HG02840 (cell line): ENCODE results near the gene PHACTR1.

Experiments
- ATAC-seq: cut with Tn5 transposase; IDR thresholded peaks from one replicate; pipeline ENCODE4 v1.9.1; 2021; ENCODE audit warnings: mild to moderate bottlenecking, moderate library complexity, moderate number of reproducible peaks; ENCODE audit not compliant: unreplicated experiment, low FRiP score

Gene PHACTR1

GRCh38 chr6:13172291-13172690 lies 455.7 kb downstream of the PHACTR1 start:
- no peak for ATAC-seq

GRCh38 chr6:13175087-13175486 lies 458.5 kb downstream of the PHACTR1 start:
- ATAC-seq, result no peak

- ATAC-seq, result no peak
Observed at GRCh38 chr6:13175759-13176158, 459.2 kb downstream of the PHACTR1 start.

- no peak for ATAC-seq
Observed at GRCh38 chr6:13177664-13178063, 461.1 kb downstream of the PHACTR1 start.

- ATAC-seq, result no peak
Observed at GRCh38 chr6:13178107-13178506, 461.5 kb downstream of the PHACTR1 start.

- no peak for ATAC-seq
Observed at GRCh38 chr6:13180538-13180937, 464.0 kb downstream of the PHACTR1 start.

GRCh38 chr6:13181393-13181792 lies 464.8 kb downstream of the PHACTR1 start:
- no peak for ATAC-seq

GRCh38 chr6:13183415-13184088 lies 467.0 kb downstream of the PHACTR1 start:
- ATAC-seq, result no peak

GRCh38 chr6:13184089-13184468 lies 467.5 kb downstream of the PHACTR1 start:
- ATAC-seq, result no peak

GRCh38 chr6:13184547-13184946 lies 468.0 kb downstream of the PHACTR1 start:
- ATAC-seq, result no peak

- no peak for ATAC-seq
Observed at GRCh38 chr6:13186861-13187260, 470.3 kb downstream of the PHACTR1 start.

- no peak for ATAC-seq
Observed at GRCh38 chr6:13187692-13188091, 471.1 kb downstream of the PHACTR1 start.

GRCh38 chr6:13188306-13188705 lies 471.7 kb downstream of the PHACTR1 start:
- ATAC-seq, result no peak

GRCh38 chr6:13189710-13190109 lies 473.1 kb downstream of the PHACTR1 start:
- ATAC-seq, result no peak

- no peak for ATAC-seq
Observed at GRCh38 chr6:13190376-13190775, 473.8 kb downstream of the PHACTR1 start.

GRCh38 chr6:13191461-13191860 lies 474.9 kb downstream of the PHACTR1 start:
- ATAC-seq, result no peak

- no peak for ATAC-seq
Observed at GRCh38 chr6:13194852-13195251, 478.3 kb downstream of the PHACTR1 start.

GRCh38 chr6:13195803-13196202 lies 479.2 kb downstream of the PHACTR1 start:
- no peak for ATAC-seq

GRCh38 chr6:13198168-13198567 lies 481.6 kb downstream of the PHACTR1 start:
- ATAC-seq, result no peak

GRCh38 chr6:13201336-13201735 lies 484.8 kb downstream of the PHACTR1 start:
- no peak for ATAC-seq

- ATAC-seq, result no peak
Observed at GRCh38 chr6:13203145-13203544, 486.6 kb downstream of the PHACTR1 start.

GRCh38 chr6:13205106-13205505 lies 488.5 kb downstream of the PHACTR1 start:
- no peak for ATAC-seq

- ATAC-seq, result no peak
Observed at GRCh38 chr6:13212096-13212495, 495.5 kb downstream of the PHACTR1 start.
